ENCODE measurements around the gene ASPG.

DNA sequence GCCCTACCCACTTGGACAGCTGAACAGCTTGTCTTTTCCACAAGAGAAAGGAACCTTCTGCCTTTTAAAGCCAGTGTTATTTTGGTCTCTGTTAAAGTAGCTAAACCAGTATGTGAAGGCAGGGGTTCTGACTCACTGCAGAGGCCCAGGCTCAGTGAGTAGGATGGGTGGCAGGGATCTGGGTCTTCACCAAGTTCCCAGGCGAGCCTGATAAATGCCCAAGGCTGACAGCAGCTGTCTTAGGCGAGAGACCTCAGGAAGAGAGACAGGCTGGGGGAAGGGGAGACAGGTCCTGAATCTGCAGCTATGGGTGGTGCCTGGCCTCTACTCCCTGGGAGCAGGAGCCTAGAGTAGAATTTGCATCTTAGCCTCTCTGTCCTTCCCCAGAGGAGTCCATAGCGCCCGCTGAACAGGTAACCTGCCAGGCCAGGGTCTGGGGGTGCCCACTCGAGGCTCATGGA lies 34.8 kb downstream of the ASPG start:
- TF ChIP-seq, protein P1, sequence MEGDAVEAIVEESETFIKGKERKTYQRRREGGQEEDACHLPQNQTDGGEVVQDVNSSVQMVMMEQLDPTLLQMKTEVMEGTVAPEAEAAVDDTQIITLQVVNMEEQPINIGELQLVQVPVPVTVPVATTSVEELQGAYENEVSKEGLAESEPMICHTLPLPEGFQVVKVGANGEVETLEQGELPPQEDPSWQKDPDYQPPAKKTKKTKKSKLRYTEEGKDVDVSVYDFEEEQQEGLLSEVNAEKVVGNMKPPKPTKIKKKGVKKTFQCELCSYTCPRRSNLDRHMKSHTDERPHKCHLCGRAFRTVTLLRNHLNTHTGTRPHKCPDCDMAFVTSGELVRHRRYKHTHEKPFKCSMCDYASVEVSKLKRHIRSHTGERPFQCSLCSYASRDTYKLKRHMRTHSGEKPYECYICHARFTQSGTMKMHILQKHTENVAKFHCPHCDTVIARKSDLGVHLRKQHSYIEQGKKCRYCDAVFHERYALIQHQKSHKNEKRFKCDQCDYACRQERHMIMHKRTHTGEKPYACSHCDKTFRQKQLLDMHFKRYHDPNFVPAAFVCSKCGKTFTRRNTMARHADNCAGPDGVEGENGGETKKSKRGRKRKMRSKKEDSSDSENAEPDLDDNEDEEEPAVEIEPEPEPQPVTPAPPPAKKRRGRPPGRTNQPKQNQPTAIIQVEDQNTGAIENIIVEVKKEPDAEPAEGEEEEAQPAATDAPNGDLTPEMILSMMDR (optimal IDR thresholded peaks at IDR 0.05 in 1 of 3, IDR thresholded peaks at IDR 0.05 in 1 of 3, conservative IDR thresholded peaks at IDR 0.05 in 1 of 3; ENCODE audit: extremely low read depth in 1 of 3, insufficient read depth in 2 of 3, low read length in 3 of 3) = no peak
- no peak for TF ChIP-seq EZH2 (IDR thresholded peaks at IDR 0.05; ENCODE audit: low read length)

All from keratinocyte (primary cell).